Mesenchymal stem cell (in vitro differentiated cells and primary cell): ENCODE measurements around the gene PYROXD2.

ENCODE experiments used
- DNase-seq: peaks from one replicate; pipeline ENCODE4 v3.0.0-alpha.2; 2013
- H2AFZ ChIP-seq: one replicate; pipeline ENCODE4 v1.6.1; 2013; ENCODE audit warnings: low read depth, mild to moderate bottlenecking, control low read depth, inconsistent platforms, low read length, moderate library complexity
- H2AK5ac ChIP-seq: 2 replicates; pipeline ENCODE4 v1.6.1; 2013; ENCODE audit warnings: low read length, moderate library complexity, mild to moderate bottlenecking, inconsistent platforms; ENCODE audit not compliant: severe bottlenecking
- H2BK120ac ChIP-seq: one replicate; pipeline ENCODE4 v1.6.1; 2013; ENCODE audit warnings: low read depth, mild to moderate bottlenecking, inconsistent platforms, low read length, moderate library complexity
- H2BK12ac ChIP-seq, 2 experiments: one replicate each; pipeline ENCODE4 v1.6.1; 2013; ENCODE audit warnings: inconsistent platforms in 2 of 2, low read length in 2 of 2, mild to moderate bottlenecking in 2 of 2, moderate library complexity in 2 of 2, control low read depth in 1 of 2
- H2BK15ac ChIP-seq: one replicate; pipeline ENCODE4 v1.6.1; 2013; ENCODE audit warnings: mild to moderate bottlenecking, low read depth, inconsistent platforms; ENCODE audit not compliant: poor library complexity, severe bottlenecking
- H2BK5ac ChIP-seq: 2 replicates; pipeline ENCODE4 v1.6.1; 2013; ENCODE audit warnings: low read depth, mild to moderate bottlenecking, low read length, control low read depth, inconsistent platforms; ENCODE audit not compliant: poor library complexity, severe bottlenecking
- H3K14ac ChIP-seq, 2 experiments: one replicate each; pipeline ENCODE4 v1.6.1; 2013; ENCODE audit warnings: inconsistent platforms in 2 of 2, low read length in 2 of 2, control low read depth in 1 of 2, mild to moderate bottlenecking in 1 of 2, moderate library complexity in 1 of 2
- H3K18ac ChIP-seq, 2 experiments: one replicate each; pipeline ENCODE4 v1.6.1; 2013; ENCODE audit warnings: inconsistent platforms in 2 of 2, low read length in 2 of 2, control low read depth in 1 of 2, low read depth in 1 of 2, mild to moderate bottlenecking in 1 of 2
- H3K23ac ChIP-seq, 2 experiments: one replicate each; pipeline ENCODE4 v1.6.1; 2013; ENCODE audit warnings: inconsistent platforms in 2 of 2, low read length in 2 of 2, mild to moderate bottlenecking in 2 of 2, moderate library complexity in 2 of 2, control low read depth in 1 of 2
- H3K27ac ChIP-seq: 2 replicates; pipeline ENCODE4 v1.5.1; 2013; ENCODE audit warnings: mild to moderate bottlenecking, moderate library complexity, low read length, control low read depth, inconsistent platforms; ENCODE audit not compliant: poor library complexity, severe bottlenecking
- H3K27me3 ChIP-seq, 2 experiments: 2 replicates each; pipeline versions ENCODE4 v1.6.1 to v1.7.0; 2013; ENCODE audit warnings: low read length in 2 of 2, mild to moderate bottlenecking in 2 of 2, moderate library complexity in 2 of 2, control low read depth in 1 of 2, inconsistent platforms in 1 of 2; ENCODE audit not compliant: control insufficient read depth in 1 of 2, insufficient read depth in 1 of 2
- H3K36me3 ChIP-seq, 2 experiments: 2 replicates each; pipeline versions ENCODE4 v1.6.1 to v1.7.0; 2013; ENCODE audit warnings: low read length in 2 of 2, control low read depth in 1 of 2, inconsistent platforms in 1 of 2, low read depth in 1 of 2, mild to moderate bottlenecking in 1 of 2; ENCODE audit not compliant: insufficient read depth in 2 of 2, control insufficient read depth in 1 of 2
- H3K4ac ChIP-seq, 2 experiments: one replicate each; pipeline ENCODE4 v1.6.1; 2013; ENCODE audit warnings: inconsistent platforms in 2 of 2, low read length in 2 of 2, mild to moderate bottlenecking in 2 of 2, moderate library complexity in 2 of 2, control low read depth in 1 of 2, low read depth in 1 of 2
- H3K4me1 ChIP-seq: 2 replicates; pipeline ENCODE4 v1.6.1; 2013; ENCODE audit warnings: low read depth, low read length, control low read depth; ENCODE audit not compliant: control insufficient read depth, insufficient read depth
- H3K4me2 ChIP-seq: 2 replicates; pipeline ENCODE4 v1.6.1; 2013; ENCODE audit warnings: low read length, mild to moderate bottlenecking, inconsistent platforms; ENCODE audit not compliant: poor library complexity, severe bottlenecking
- H3K4me3 ChIP-seq, 2 experiments: 2 replicates each; pipeline versions ENCODE4 v1.5.1 to v1.7.0; 2013; ENCODE audit warnings: low read length in 2 of 2, mild to moderate bottlenecking in 2 of 2, control low read depth in 1 of 2, low read depth in 1 of 2; ENCODE audit not compliant: insufficient read depth in 1 of 2
- H3K79me1 ChIP-seq: replicated peaks from 2 replicates; pipeline ENCODE4 v1.6.1; 2013; ENCODE audit warnings: mild to moderate bottlenecking, control low read depth, low read length, inconsistent platforms; ENCODE audit not compliant: poor library complexity, severe bottlenecking
- H3K9ac ChIP-seq: 2 replicates; pipeline ENCODE4 v1.7.0; 2013; ENCODE audit warnings: mild to moderate bottlenecking, low read length, moderate library complexity
- H3K9me3 ChIP-seq: 2 replicates; pipeline ENCODE4 v1.7.0; 2013; ENCODE audit warnings: mild to moderate bottlenecking, low read length; ENCODE audit not compliant: control insufficient read depth
- H4K8ac ChIP-seq: one replicate; pipeline ENCODE4 v1.6.1; 2013; ENCODE audit warnings: inconsistent platforms, mild to moderate bottlenecking, low read length, moderate library complexity
- H4K91ac ChIP-seq: one replicate; pipeline ENCODE4 v1.6.1; 2013; ENCODE audit warnings: mild to moderate bottlenecking, low read length, inconsistent platforms
- WGBS: methylation state at CpG from one replicate; pipeline ENCODE4 v1.1.7; 2013; ENCODE audit warnings: mixed read lengths; 5-methylcytosine and 5-hydroxymethylcytosine counted together

Gene PYROXD2

GRCh38 chr10:98456686-98457482, 41.9 kb upstream of the PYROXD2 start:
- H3K23ac ChIP-seq: no peak overlapping the region
- H3K27me3 ChIP-seq: no peaks in the 10 kb centered on the region
- H3K9me3 ChIP-seq: no peaks in the 10 kb centered on the region
- H4K8ac ChIP-seq: no peak overlapping the region
- no peak overlapping the region for H3K9ac ChIP-seq
- no peak overlapping the region for H2AFZ ChIP-seq
- no peak overlapping the region for H3K27ac ChIP-seq
- no peak overlapping the region for H3K4me3 ChIP-seq
- H3K4me2 ChIP-seq: no peak overlapping the region
- H2BK120ac ChIP-seq: no peak overlapping the region
- H3K18ac ChIP-seq: no peak overlapping the region
- H3K79me1 ChIP-seq: no peaks in the 10 kb centered on the region
- H3K4ac ChIP-seq: no peak overlapping the region
- H3K14ac ChIP-seq: no peak overlapping the region
- no peak for DNase-seq
- 82% methylated on average over 11 of the region's 12 CpGs for whole genome bisulfite sequencing
- no peaks in the 10 kb centered on the region for H3K36me3 ChIP-seq
- peaks cover 6% of the 10 kb centered on the region for H3K4me1 ChIP-seq
- no peak overlapping the region for H2BK5ac ChIP-seq
- no peak overlapping the region for H2BK15ac ChIP-seq
- H4K91ac ChIP-seq: no peak overlapping the region
- H2BK12ac ChIP-seq: no peak overlapping the region
- no peak overlapping the region for H2AK5ac ChIP-seq

GRCh38 chr10:98456043-98456570, 41.1 kb upstream of the PYROXD2 start:
- Histone ChIP-seq H2BK12ac (no peak overlapping the region), H3K23ac (no peak overlapping the region), H3K9me3 (no peaks in the 10 kb centered on the region), H3K27me3 (no peaks in the 10 kb centered on the region), H3K14ac (no peak overlapping the region), H3K4me2 (no peak overlapping the region), H4K8ac (no peak overlapping the region), H3K9ac (no peak overlapping the region), H3K4ac (no peak overlapping the region), H2BK15ac (no peak overlapping the region), H2BK120ac (no peak overlapping the region), H3K36me3 (no peaks in the 10 kb centered on the region), H3K4me1 (peaks cover 4% of the 10 kb centered on the region), H3K79me1 (no peaks in the 10 kb centered on the region), H3K4me3 (no peak overlapping the region), H3K18ac (no peak overlapping the region), H2AK5ac (no peak overlapping the region), H3K27ac (no peak overlapping the region), H2AFZ (no peak overlapping the region), H4K91ac (no peak overlapping the region), H2BK5ac (no peak overlapping the region)
- DNase-seq: no peak
- 95% methylated on average over 4 of the region's 4 CpGs for WGBS

- H3K23ac ChIP-seq: no peak overlapping the region
- H3K4me3 ChIP-seq: no peak overlapping the region
- H3K14ac ChIP-seq: no peak overlapping the region
- no peaks in the 10 kb centered on the region for H3K36me3 ChIP-seq
- H3K18ac ChIP-seq: no peak overlapping the region
- DNase-seq: no peak
- H2BK120ac ChIP-seq: no peak overlapping the region
- H3K79me1 ChIP-seq: no peaks in the 10 kb centered on the region
- H3K4me1 ChIP-seq: peaks cover 3% of the 10 kb centered on the region
- no peak overlapping the region for H4K91ac ChIP-seq
- H4K8ac ChIP-seq: no peak overlapping the region
- no peaks in the 10 kb centered on the region for H3K27me3 ChIP-seq
- H2BK5ac ChIP-seq: no peak overlapping the region
- no peak overlapping the region for H2BK12ac ChIP-seq
- no peak overlapping the region for H3K4ac ChIP-seq
- WGBS: 77% methylated on average over 2 of the region's 2 CpGs
- H3K9me3 ChIP-seq: no peaks in the 10 kb centered on the region
- H3K9ac ChIP-seq: no peak overlapping the region
- no peak overlapping the region for H3K4me2 ChIP-seq
- H3K27ac ChIP-seq: no peak overlapping the region
- no peak overlapping the region for H2AFZ ChIP-seq
- no peak overlapping the region for H2BK15ac ChIP-seq
- H2AK5ac ChIP-seq: no peak overlapping the region
Observed at GRCh38 chr10:98453729-98454128, 38.7 kb upstream of the PYROXD2 start.

- Histone ChIP-seq H3K14ac (no peak overlapping the region), H3K4me3 (no peak overlapping the region), H2BK15ac (no peak overlapping the region), H4K91ac (no peak overlapping the region), H3K4ac (no peak overlapping the region), H2AFZ (no peak overlapping the region), H3K79me1 (peaks cover 8% of the 10 kb centered on the region), H3K27me3 (no peaks in the 10 kb centered on the region), H2BK12ac (no peak overlapping the region), H3K4me2 (no peak overlapping the region), H2BK5ac (no peak overlapping the region), H3K36me3 (peaks cover 0 to under 1% of the 10 kb centered on the region in 2 experiments), H3K9ac (no peak overlapping the region), H2AK5ac (no peak overlapping the region), H3K9me3 (no peaks in the 10 kb centered on the region), H3K18ac (no peak overlapping the region), H3K23ac (no peak overlapping the region), H4K8ac (no peak overlapping the region), H3K4me1 (peaks cover 8% of the 10 kb centered on the region), H3K27ac (no peak overlapping the region), H2BK120ac (no peak overlapping the region)
- DNase-seq: no peak
- 100% methylated on average over 1 of the region's 1 CpG for WGBS
Observed at GRCh38 chr10:98450618-98451017, 35.6 kb upstream of the PYROXD2 start.
